Nucleus accumbens (tissue), 56 donors: Measurements from ENCODE around the gene RNF183.
"Not testable (repeated sequence)": the region's sequence is repeated elsewhere in the genome, so short reads cannot be mapped to it uniquely, and the experiment has no call there.

ENCODE experiments used
- DNase-seq, 56 donors: peaks; one replicate each; lab custom pipeline; 2025; lab: John Stamatoyannopoulos, UW

Gene RNF183

GRCh38 chr9:113319054-113319453, 15.9 kb upstream of the RNF183 start:
- no peak for DNase-seq

GRCh38 chr9:113317777-113318176, 14.6 kb upstream of the RNF183 start:
- no peak for DNase-seq

GRCh38 chr9:113316030-113316429, 12.9 kb upstream of the RNF183 start:
- DNase-seq: no peak

DNA sequence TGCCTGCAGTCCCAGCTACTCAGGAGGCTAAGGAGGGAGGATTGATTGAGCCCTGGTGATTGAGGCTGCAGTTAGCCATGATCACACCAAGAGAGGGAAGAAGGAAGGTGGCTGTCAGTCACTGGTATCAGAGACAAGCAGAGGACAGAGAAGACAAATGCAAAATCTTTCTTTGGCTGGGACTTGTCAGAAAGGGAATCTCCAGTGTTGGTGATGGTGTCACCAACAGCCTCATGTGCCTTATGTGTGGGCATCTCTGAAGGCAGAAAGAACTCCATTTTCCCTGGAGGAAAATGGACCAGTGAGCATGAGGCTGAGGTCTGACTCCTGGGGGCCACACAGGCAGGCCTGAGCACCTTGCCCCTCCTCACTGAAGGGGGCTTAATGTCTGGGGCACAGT, 12.1 kb upstream of the RNF183 start:
- no peak for DNase-seq

DNA sequence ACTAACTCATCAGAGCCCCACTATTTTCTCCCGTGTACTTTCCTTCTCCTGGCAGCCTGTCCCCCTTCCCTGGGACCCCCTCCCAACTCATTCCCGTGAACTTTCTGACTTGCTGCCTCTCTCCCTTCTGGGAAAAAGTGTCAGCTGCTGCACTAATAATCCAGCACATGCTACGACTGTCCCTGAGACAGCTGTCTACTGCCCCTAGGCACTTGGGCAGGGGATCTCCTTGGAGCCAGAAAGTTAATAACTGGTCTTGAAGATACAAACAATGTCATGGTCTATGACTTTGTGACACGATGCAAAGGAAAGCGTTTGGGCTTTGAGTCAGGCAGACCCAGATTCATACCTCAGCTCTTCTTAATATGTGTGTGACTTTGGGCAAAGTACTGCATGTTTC, 10.1 kb upstream of the RNF183 start:
- no peak for DNase-seq

DNA sequence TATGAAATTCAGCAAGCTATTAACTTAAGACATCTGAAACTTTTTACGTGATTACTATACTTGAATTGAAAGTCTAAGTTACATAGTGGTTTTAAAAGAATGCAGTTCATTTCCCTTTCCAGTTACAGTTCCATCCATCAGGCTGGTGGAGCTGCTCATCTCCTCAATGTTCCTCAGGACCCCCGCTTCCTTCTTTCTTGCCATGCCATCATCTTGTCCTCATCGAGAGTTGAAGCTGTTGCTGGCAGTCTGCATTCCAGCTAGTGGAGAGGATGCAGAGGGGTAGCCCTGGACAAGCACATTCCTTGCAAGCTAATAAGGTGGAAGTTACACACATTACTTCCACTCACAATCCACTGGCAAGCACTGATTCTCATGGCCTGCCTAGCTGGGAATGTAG, 8.8 kb upstream of the RNF183 start:
- peak in 5 of 56 donors; percentile 1 to 20 (median 16) for DNase-seq

- no peak for DNase-seq
Measured at GRCh38 chr9:113310538-113310937, 7.4 kb upstream of the RNF183 start.

- DNase-seq: peak in 11 of 56 donors; percentile 1 to 45 (median 14)
Measured at GRCh38 chr9:113309204-113309813, 6.1 kb upstream of the RNF183 start.

DNA sequence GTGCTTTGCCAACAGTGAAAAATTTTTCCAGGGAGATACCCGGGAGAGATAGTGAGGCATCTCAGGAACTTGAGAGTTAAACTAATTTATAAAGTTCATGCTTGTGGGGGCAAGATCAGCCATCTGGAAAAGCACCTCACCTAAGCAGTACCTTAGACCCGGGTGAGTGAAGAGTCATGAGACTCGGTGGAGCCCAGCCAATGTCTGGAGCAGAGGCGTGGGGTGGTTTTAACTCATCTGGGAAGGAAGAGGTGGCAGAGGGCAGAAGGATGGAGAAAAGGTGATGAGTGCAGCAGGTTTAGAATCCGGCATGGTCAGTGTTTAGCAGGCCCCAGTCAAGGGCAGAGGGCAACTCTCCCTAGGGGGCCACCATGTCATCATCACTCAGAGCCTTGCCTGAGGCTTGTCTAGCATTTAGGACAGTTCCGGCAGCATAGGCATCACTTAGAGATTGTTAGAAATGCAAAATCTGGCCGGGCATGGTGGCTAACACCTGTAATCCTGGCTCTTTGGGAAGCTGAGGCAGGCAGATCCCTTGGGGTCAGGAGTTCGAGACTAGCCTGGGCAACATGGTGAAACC, 4.3 kb upstream of the RNF183 start:
- DNase-seq: no peak

DNA sequence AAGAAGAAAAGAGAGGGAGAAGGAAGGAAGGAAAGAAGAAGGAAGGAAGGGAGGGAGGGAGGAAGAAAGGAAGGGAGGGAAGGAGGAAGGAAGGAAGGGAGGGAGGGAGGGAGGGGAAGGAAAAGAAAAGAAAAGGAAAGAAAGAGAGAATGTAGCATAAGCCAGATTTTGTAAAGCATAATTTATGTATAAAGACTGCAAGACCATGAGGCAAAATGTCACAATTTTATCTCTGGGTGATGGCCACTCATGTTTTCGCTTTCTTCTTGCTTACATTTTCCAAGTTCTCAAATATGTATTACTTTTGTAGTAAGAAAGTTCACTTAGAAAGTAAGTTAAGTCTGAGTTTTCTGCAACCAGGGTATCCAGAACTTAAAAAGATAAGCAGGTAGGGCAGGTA, 3.4 kb upstream of the RNF183 start:
- no peak for DNase-seq

DNA sequence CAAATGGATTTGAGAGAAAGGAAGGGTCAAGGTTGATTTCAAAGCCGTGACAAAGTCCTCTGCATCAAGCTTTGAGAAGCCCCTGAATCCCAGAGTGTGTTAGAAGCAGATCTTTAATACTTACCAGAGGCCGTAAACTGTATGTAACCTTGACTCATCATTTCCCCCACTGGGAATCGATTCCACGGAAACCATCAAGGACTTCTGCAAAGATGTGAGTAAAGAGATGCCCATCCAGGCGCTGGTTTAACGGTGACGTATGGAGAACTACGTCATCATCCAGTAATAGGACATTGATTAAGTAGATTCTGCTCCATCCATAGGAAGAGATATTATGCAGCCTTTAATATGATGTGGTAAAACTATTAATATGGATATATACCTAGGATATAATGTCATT, 1.6 kb downstream of the RNF183 start:
- no peak for DNase-seq

DNA sequence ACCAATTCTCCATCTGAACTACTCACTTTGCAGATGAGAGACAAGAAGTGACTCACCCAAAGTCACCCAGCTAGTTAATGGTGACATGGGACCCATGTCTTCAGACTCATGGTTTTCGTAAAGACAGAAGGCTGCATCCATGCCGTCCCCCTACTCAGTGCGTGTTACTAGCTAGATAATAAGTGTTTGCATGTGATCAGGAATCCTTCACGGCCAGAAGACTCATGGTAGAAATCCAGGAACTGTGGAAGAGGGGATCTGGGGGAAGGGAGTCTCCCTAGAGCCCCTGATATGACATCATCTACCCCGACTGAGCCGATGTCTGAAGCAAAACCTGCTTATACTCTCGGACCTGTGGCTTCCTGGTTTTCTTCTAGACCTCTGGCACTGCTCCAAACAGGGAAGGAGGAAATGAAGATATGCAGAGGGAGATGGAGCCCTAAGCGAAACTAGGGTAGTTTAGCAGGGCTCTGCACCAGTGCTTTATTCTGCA, 3.3 kb downstream of the RNF183 start:
- no peak for DNase-seq

- no peak for DNase-seq
Measured at GRCh38 chr9:113298924-113299770, 4.0 kb downstream of the RNF183 start.

DNA sequence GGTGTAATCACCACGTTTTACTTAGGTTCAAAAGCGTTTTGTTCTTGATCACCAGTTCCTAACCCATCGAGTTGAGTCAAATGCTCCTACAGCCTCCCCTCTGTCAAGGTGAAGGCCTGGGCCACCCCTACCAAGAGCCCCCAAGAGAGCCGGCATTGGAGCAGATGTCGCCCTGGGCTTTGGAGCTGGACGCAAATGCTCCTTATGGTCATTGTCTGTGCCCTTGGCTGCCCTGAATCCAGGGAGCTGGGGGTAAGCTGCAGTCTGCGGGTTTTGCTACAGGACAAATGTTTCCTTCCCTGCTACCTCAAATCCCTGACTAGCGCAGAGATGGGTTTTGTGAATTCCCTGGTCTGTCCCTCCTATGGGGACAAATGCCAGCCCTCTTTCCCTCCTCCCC, 4.9 kb downstream of the RNF183 start:
- no peak for DNase-seq

GRCh38 chr9:113296796-113297558, 6.2 kb downstream of the RNF183 start:
- no peak for DNase-seq

GRCh38 chr9:113296247-113296646, 6.9 kb downstream of the RNF183 start:
- DNase-seq: not testable (repeated sequence)

DNA sequence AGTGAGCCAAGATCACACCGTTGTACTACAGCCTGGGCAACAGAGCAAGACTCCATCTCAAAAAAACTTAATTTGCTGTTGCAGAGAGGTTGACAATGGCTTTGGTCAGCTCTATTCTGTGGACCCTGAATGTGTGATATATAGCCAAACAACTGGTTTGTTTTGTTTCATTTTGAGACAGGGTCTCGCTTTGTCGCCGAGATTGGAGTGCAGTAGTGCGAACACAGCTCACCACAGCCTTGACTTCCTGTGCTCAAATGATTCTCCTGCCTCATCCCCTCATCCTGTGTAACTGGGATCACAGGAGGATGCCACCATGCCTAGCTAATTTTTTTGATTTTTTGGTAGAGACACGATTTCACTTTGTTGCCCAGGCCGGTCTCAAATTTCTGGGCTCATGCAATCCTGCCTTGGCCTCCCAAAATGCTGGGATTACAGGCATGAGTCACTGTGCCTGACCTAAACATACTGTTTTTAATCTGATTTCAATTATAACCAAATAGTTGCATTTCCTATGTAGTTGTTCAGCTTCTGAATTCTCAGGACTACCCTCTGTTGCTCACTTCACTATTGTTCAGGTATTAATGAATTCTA, 9.8 kb downstream of the RNF183 start:
- DNase-seq: no peak

- no peak for DNase-seq
Measured at GRCh38 chr9:113290052-113290607, 13.0 kb downstream of the RNF183 start.

GRCh38 chr9:113289091-113289490, 14.1 kb downstream of the RNF183 start:
- DNase-seq: no peak

DNA sequence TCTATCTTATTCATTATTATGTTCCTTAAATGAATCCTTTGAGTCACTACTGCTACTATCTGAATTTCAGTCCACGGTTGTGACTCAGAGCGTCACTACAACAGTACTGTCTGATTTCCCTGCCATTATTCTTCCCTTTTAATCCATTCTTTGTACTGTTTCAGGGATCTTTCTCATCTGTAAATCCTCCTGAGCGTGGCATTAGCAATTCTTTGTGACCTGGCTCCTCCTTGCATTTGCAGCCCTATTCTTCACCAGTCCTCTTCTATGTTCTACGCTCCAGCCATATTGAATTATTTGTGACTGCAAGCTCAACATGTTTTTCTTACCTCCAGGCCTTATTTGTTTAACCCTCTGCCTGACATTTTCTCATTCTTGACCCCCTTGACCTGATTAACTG, 21.8 kb downstream of the RNF183 start:
- DNase-seq: no peak
